HG03139 (cell line): ENCODE measurements around the gene ECPAS.
"Not testable (repeated sequence)": the region's sequence is repeated elsewhere in the genome, so short reads cannot be mapped to it uniquely, and the experiment has no call there.

ENCODE experiments used
- ATAC-seq: cut with Tn5 transposase; IDR thresholded peaks from one replicate; pipeline ENCODE4 v1.9.1; 2021; ENCODE audit not compliant: unreplicated experiment

Gene ECPAS

GRCh38 chr9:111349766-111350165 lies 134.4 kb downstream of the ECPAS start:
- no peak for ATAC-seq

- no peak for ATAC-seq
These were observed 135.3 kb downstream of the ECPAS start for GRCh38 chr9:111348821-111349271.

GRCh38 chr9:111334318-111334863 lies 149.8 kb downstream of the ECPAS start:
- not testable (repeated sequence) for ATAC-seq

GRCh38 chr9:111330124-111330523 lies 154.1 kb downstream of the ECPAS start, which contains the start of gene OR2K2:
Gene OR2K2 (minus strand): TSS chr9:111330224. CDS start chr9:111328433, 1,791 bp downstream.
- ATAC-seq = no peak

- ATAC-seq = no peak
These were observed 163.6 kb downstream of the ECPAS start for GRCh38 chr9:111320631-111321030.

- ATAC-seq = no peak
These were observed 167.4 kb downstream of the ECPAS start for GRCh38 chr9:111316796-111317195.
